GM21515 (cell line): ENCODE measurements around the gene LIMS2.

Experiments
- ATAC-seq: cut with Tn5 transposase; IDR thresholded peaks from one replicate; pipeline ENCODE4 v1.9.1; 2021; ENCODE audit not compliant: unreplicated experiment

The LIMS2 gene

GRCh38 chr2:127623388-127624319, 51.7 kb downstream of the LIMS2 start:
- no peak for ATAC-seq

- no peak for ATAC-seq
Measured at GRCh38 chr2:127622561-127623387, 52.6 kb downstream of the LIMS2 start.

- ATAC-seq: no peak
Measured at GRCh38 chr2:127621981-127622431, 53.3 kb downstream of the LIMS2 start.

- no peak for ATAC-seq
Measured at GRCh38 chr2:127620866-127621265, 54.5 kb downstream of the LIMS2 start.

GRCh38 chr2:127619877-127620705, 55.2 kb downstream of the LIMS2 start:
- ATAC-seq: no peak

- ATAC-seq: no peak
Measured at GRCh38 chr2:127619203-127619590, 56.1 kb downstream of the LIMS2 start.

- ATAC-seq: no peak
Measured at GRCh38 chr2:127618551-127619202, 56.7 kb downstream of the LIMS2 start.

GRCh38 chr2:127615511-127616166, 59.7 kb downstream of the LIMS2 start:
- no peak for ATAC-seq

GRCh38 chr2:127614731-127615130, 60.6 kb downstream of the LIMS2 start:
- ATAC-seq: no peak

GRCh38 chr2:127614246-127614645, 61.1 kb downstream of the LIMS2 start:
- no peak for ATAC-seq

- no peak for ATAC-seq
Measured at GRCh38 chr2:127612111-127612822, 63.1 kb downstream of the LIMS2 start.

- ATAC-seq: no peak
Measured at GRCh38 chr2:127611076-127611925, 64.0 kb downstream of the LIMS2 start.

GRCh38 chr2:127610561-127610960, 64.8 kb downstream of the LIMS2 start:
- no peak for ATAC-seq

- ATAC-seq: no peak
Measured at GRCh38 chr2:127609818-127610217, 65.5 kb downstream of the LIMS2 start.

GRCh38 chr2:127609031-127609751, 66.1 kb downstream of the LIMS2 start:
- ATAC-seq: no peak

GRCh38 chr2:127608061-127609030, 67.0 kb downstream of the LIMS2 start:
- no peak for ATAC-seq
